Measurements from ENCODE around the gene PPP1R18. TPM values are rescaled to one million over a fixed set of nuclear protein-coding genes. Genes with fewer than 3 reads are reported as not detected.

PPP1R18 gene
- total and polyA plus RNA-seq, 9 of the 15 experiments (the other 6 are each of a cell fraction or from before 2014, with no cell fraction given), result 12.0 to 99.2 (median 42.6) TPM

DNA sequence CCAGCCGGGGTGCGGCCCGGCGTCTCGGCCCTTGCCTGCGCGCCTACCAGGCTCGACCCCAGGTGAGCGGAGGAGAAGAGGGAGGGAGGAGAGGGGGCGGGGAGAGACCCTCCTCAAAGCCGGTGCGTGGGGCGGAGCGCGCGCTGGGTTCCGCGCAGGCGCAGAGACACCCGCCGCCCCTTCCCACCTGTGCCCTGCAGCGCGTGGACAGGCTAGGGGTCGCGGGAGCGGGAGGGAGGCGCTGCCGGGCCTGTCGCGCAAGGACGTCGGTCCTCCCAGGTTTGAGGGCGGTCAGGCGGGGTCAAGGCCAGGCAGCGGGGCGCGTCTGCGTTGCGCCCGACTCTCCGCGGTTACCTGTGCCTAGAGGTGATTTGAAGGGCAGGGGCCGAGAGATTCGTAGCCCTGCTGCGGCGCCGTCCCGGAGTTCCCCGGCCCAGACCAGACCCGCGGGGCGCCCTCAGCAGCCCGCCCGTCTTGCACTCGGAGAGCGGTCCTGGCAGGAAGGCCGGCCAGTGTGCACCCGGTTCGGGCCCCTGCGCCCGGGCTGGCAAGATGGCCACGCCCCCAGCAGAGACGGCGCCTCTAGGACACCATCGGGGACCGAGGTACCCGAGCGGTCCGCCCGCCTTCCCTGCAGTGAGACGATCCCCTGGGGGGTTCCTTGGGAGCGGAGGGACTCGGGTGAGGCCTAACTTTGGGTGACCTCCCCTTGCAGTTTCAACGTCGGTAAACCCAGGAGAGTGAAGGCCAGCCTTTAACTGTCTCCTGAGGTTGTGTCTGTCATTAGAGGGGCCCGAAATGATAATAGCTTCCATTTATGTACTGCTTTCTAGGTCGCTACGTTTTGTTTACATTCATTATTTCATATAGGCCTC is 39.0 kb downstream of the PPP1R18 start (continued):
- peak; percentile 95 for TF ChIP-seq ARID4B (CRISPR knock-in tag; IDR thresholded peaks at IDR 0.05)
- no peak for TF ChIP-seq NCOA6 (IDR thresholded peaks at IDR 0.05)
- TF ChIP-seq TCF3 (CRISPR knock-in tag; IDR thresholded peaks at IDR 0.05), result no peak
- TF ChIP-seq ZBTB5 (IDR thresholded peaks at IDR 0.05), result no peak
- TF ChIP-seq, protein P1, sequence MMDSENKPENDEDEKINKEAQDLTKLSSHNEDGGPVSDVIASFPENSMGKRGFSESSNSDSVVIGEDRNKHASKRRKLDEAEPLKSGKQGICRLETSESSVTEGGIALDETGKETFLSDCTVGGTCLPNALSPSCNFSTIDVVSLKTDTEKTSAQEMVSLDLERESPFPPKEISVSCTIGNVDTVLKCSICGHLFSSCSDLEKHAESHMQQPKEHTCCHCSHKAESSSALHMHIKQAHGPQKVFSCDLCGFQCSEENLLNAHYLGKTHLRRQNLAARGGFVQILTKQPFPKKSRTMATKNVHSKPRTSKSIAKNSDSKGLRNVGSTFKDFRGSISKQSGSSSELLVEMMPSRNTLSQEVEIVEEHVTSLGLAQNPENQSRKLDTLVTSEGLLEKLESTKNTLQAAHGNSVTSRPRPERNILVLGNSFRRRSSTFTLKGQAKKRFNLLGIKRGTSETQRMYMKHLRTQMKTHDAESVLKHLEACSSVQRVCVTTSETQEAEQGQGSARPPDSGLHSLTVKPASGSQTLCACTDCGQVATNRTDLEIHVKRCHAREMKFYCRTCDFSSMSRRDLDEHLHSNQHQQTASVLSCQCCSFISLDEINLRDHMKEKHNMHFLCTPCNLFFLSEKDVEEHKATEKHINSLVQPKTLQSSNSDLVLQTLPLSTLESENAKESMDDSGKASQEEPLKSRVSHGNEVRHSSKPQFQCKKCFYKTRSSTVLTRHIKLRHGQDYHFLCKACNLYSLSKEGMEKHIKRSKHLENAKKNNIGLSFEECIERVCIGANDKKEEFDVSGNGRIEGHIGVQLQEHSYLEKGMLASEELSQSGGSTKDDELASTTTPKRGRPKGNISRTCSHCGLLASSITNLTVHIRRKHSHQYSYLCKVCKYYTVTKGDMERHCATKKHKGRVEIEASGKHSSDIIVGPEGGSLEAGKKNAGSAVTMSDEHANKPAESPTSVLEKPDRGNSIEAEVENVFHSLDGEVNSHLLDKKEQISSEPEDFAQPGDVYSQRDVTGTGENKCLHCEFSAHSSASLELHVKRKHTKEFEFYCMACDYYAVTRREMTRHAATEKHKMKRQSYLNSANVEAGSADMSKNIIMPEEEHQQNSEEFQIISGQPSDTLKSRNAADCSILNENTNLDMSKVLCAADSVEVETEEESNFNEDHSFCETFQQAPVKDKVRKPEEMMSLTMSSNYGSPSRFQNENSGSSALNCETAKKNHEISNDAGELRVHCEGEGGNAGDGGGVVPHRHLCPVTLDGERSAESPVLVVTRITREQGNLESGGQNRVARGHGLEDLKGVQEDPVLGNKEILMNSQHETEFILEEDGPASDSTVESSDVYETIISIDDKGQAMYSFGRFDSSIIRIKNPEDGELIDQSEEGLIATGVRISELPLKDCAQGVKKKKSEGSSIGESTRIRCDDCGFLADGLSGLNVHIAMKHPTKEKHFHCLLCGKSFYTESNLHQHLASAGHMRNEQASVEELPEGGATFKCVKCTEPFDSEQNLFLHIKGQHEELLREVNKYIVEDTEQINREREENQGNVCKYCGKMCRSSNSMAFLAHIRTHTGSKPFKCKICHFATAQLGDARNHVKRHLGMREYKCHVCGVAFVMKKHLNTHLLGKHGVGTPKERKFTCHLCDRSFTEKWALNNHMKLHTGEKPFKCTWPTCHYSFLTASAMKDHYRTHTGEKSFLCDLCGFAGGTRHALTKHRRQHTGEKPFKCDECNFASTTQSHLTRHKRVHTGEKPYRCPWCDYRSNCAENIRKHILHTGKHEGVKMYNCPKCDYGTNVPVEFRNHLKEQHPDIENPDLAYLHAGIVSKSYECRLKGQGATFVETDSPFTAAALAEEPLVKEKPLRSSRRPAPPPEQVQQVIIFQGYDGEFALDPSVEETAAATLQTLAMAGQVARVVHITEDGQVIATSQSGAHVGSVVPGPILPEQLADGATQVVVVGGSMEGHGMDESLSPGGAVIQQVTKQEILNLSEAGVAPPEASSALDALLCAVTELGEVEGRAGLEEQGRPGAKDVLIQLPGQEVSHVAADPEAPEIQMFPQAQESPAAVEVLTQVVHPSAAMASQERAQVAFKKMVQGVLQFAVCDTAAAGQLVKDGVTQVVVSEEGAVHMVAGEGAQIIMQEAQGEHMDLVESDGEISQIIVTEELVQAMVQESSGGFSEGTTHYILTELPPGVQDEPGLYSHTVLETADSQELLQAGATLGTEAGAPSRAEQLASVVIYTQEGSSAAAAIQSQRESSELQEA (IDR thresholded peaks at IDR 0.05; ENCODE audit: low read depth), result peak; percentile 69
- TF ChIP-seq DEAF1 (CRISPR knock-in tag; IDR thresholded peaks at IDR 0.05), result 0 out of 2 replicates have a peak, but pooled peaks have one; percentile 4
- TF ChIP-seq ZBTB9 (CRISPR knock-in tag; IDR thresholded peaks at IDR 0.05), result peak; percentile 9; the same call in 1 of the 2 replicates
- no peak for TF ChIP-seq ZNF316 (IDR thresholded peaks at IDR 0.05)
